ENCODE measurements around the gene TNNI2. TPM values are rescaled to one million over a fixed set of nuclear protein-coding genes. Genes with fewer than 3 reads are reported as not detected.
A peak's percentile ranks its signal among the peaks of the same experiment; 100 is the strongest.

TNNI2 gene
- total and polyA plus RNA-seq, 2 donors (not counting 1 experiment from before 2014, with no cell fraction given), result not detected

GRCh38 chr11:1876361-1877063 lies 37.7 kb downstream of the TNNI2 start:
- Histone ChIP-seq H3K79me2 (ENCODE audit: control insufficient read depth, insufficient read depth, low read length) (no peaks in the 10 kb centered on the region), H3K27me3 (ENCODE audit: control insufficient read depth, insufficient read depth, low read length) (no peaks in the 10 kb centered on the region), H4K20me1 (ENCODE audit: control insufficient read depth, extremely low read depth, insufficient read depth, low read length) (no peaks in the 10 kb centered on the region), H3K4me3 (replicated peaks in 1 of 4; ENCODE audit: control extremely low read depth in 1 of 4, insufficient read depth in 1 of 4, low read depth in 3 of 4, low read length in 4 of 4) (peak overlapping the region in 1 of 4 experiments; percentile 20), H2AFZ (ENCODE audit: low read length) (no peak overlapping the region), H3K4me2 (ENCODE audit: extremely low read depth, insufficient read depth, low read length) (no peak overlapping the region), H3K9me3 (ENCODE audit: control insufficient read depth, insufficient read depth, low read depth, low read length) (no peaks in the 10 kb centered on the region), H3K9ac (ENCODE audit: insufficient read depth, low read length) (no peak overlapping the region), H3K4me1 (ENCODE audit: control insufficient read depth, extremely low read depth, insufficient read depth, low read length) (no peaks in the 10 kb centered on the region), H3K27ac (ENCODE audit: insufficient read depth, low read length) (no peak overlapping the region), H3K36me3 (ENCODE audit: control insufficient read depth, insufficient read depth, low read length) (no peaks in the 10 kb centered on the region)
- peak; percentile 21 to 91 for DNase-seq (ENCODE audit: low read depth in 2 of 2)
- peak; percentile 36 to 54 for TF ChIP-seq CTCF (conservative IDR thresholded peaks at IDR 0.05 in 1 of 2, IDR thresholded peaks at IDR 0.05 in 1 of 2; ENCODE audit: low read depth in 1 of 2, low read length in 2 of 2)
- no peak for TF ChIP-seq EZH2 (IDR thresholded peaks at IDR 0.05; ENCODE audit: low read length, missing control alignments)

GRCh38 chr11:1877211-1878136 lies 38.7 kb downstream of the TNNI2 start:
- H3K9ac ChIP-seq (ENCODE audit: insufficient read depth, low read length), result no peak overlapping the region
- no peaks in the 10 kb centered on the region for H3K36me3 ChIP-seq (ENCODE audit: control insufficient read depth, insufficient read depth, low read length)
- H3K9me3 ChIP-seq (ENCODE audit: control insufficient read depth, insufficient read depth, low read depth, low read length), result no peaks in the 10 kb centered on the region
- no peak overlapping the region for H3K27ac ChIP-seq (ENCODE audit: insufficient read depth, low read length)
- no peaks in the 10 kb centered on the region for H3K27me3 ChIP-seq (ENCODE audit: control insufficient read depth, insufficient read depth, low read length)
- no peaks in the 10 kb centered on the region for H3K79me2 ChIP-seq (ENCODE audit: control insufficient read depth, insufficient read depth, low read length)
- no peak overlapping the region for H3K4me3 ChIP-seq (replicated peaks in 1 of 4; ENCODE audit: control extremely low read depth in 1 of 4, insufficient read depth in 1 of 4, low read depth in 3 of 4, low read length in 4 of 4)
- H2AFZ ChIP-seq (ENCODE audit: low read length), result no peak overlapping the region
- no peaks in the 10 kb centered on the region for H4K20me1 ChIP-seq (ENCODE audit: control insufficient read depth, extremely low read depth, insufficient read depth, low read length)
- H3K4me1 ChIP-seq (ENCODE audit: control insufficient read depth, extremely low read depth, insufficient read depth, low read length), result no peaks in the 10 kb centered on the region
- TF ChIP-seq EZH2 (IDR thresholded peaks at IDR 0.05; ENCODE audit: low read length, missing control alignments) (no peak), CTCF (conservative IDR thresholded peaks at IDR 0.05 in 1 of 2, IDR thresholded peaks at IDR 0.05 in 1 of 2; ENCODE audit: low read depth in 1 of 2, low read length in 2 of 2) (no peak)
- no peak overlapping the region for H3K4me2 ChIP-seq (ENCODE audit: extremely low read depth, insufficient read depth, low read length)
- peak; percentile 16 to 83 for DNase-seq (ENCODE audit: low read depth in 2 of 2)
